Activated T-helper 9 cell treated with anti-CD3 and anti-CD28 coated beads, Interleukin-2, amount 50 U/mL, for 16 hours (primary cell): ENCODE measurements around the gene ETV1.
A peak's percentile ranks its signal among the peaks of the same experiment; 100 is the strongest.

ENCODE experiments used
- DNase-seq: peaks from one replicate; pipeline ENCODE4 v3.0.0-alpha.2; 2020; ENCODE audit warnings: low read depth

ETV1 gene

GRCh38 chr7:13879143-13879542 lies 110.3 kb downstream of the ETV1 start:
- DNase-seq: no peak

GRCh38 chr7:13878154-13878553 lies 111.3 kb downstream of the ETV1 start:
- no peak for DNase-seq

GRCh38 chr7:13875496-13876074 lies 113.9 kb downstream of the ETV1 start:
- DNase-seq: no peak

- no peak for DNase-seq
Observed at GRCh38 chr7:13874783-13875182, 114.7 kb downstream of the ETV1 start.

- no peak for DNase-seq
Observed at GRCh38 chr7:13872709-13873108, 116.8 kb downstream of the ETV1 start.

- no peak for DNase-seq
Observed at GRCh38 chr7:13871008-13871407, 118.5 kb downstream of the ETV1 start.

- no peak for DNase-seq
Observed at GRCh38 chr7:13860734-13861133, 128.7 kb downstream of the ETV1 start.

- DNase-seq: no peak
Observed at GRCh38 chr7:13856012-13856411, 133.5 kb downstream of the ETV1 start.

GRCh38 chr7:13852281-13852968 lies 137.0 kb downstream of the ETV1 start:
- no peak for DNase-seq

- DNase-seq: no peak
Observed at GRCh38 chr7:13851736-13852135, 137.7 kb downstream of the ETV1 start.

GRCh38 chr7:13850185-13850752 lies 139.2 kb downstream of the ETV1 start:
- DNase-seq: peak; percentile 40

GRCh38 chr7:13849163-13849892 lies 140.1 kb downstream of the ETV1 start:
- DNase-seq: no peak

- DNase-seq: no peak
Observed at GRCh38 chr7:13848681-13849131, 140.8 kb downstream of the ETV1 start.

- no peak for DNase-seq
Observed at GRCh38 chr7:13846386-13846785, 143.1 kb downstream of the ETV1 start.

GRCh38 chr7:13845601-13846000 lies 143.9 kb downstream of the ETV1 start:
- no peak for DNase-seq

GRCh38 chr7:13844954-13845353 lies 144.5 kb downstream of the ETV1 start:
- DNase-seq: no peak

GRCh38 chr7:13841284-13841683 lies 148.2 kb downstream of the ETV1 start:
- no peak for DNase-seq
